GM12878 (cell line): ENCODE measurements around the gene MCAT. TPM values are rescaled to one million over a fixed set of nuclear protein-coding genes. Genes with fewer than 3 reads are reported as not detected.

ENCODE experiments used
- CHD4 ChIP-seq: fragments of 200-600 bp; sonication (generic); IDR thresholded peaks from 2 replicates; pipeline ENCODE4 v1.6.1; 2016; ENCODE audit warnings: mild to moderate bottlenecking
- CUX1 ChIP-seq: IDR thresholded peaks from 2 replicates; pipeline ENCODE4 v1.6.1; 2012; ENCODE audit warnings: improper control_type of control experiment, low read depth, low read length; ENCODE audit not compliant: insufficient replicate concordance
- E2F4 ChIP-seq: IDR thresholded peaks from 2 replicates; pipeline ENCODE4 v1.6.1; 2012; ENCODE audit warnings: low read depth, low read length, improper control_type of control experiment
- HDGF ChIP-seq: fragments of 450-650 bp; IDR thresholded peaks from 2 replicates; pipeline ENCODE4 v1.6.1; 2016; ENCODE audit warnings: antibody characterized with exemption
- IRF3 ChIP-seq: fragments of 450-650 bp; IDR thresholded peaks from 2 replicates; pipeline ENCODE4 v1.6.1; 2014; ENCODE audit warnings: mild to moderate bottlenecking
- MEF2A ChIP-seq: IDR thresholded peaks from 2 replicates; pipeline ENCODE4 v1.6.1; 2011; ENCODE audit warnings: low read depth, mild to moderate bottlenecking, low read length, moderate library complexity; ENCODE audit not compliant: insufficient read depth
- MTA3 ChIP-seq: IDR thresholded peaks from 2 replicates; pipeline ENCODE4 v1.6.1; 2012; ENCODE audit warnings: low read length, inconsistent platforms, borderline replicate concordance
- NFXL1 ChIP-seq: fragments of 450-650 bp; IDR thresholded peaks from 2 replicates; pipeline ENCODE4 v1.6.1; 2017; ENCODE audit warnings: antibody characterized with exemption, mild to moderate bottlenecking, borderline replicate concordance
- NR2C2 ChIP-seq: IDR thresholded peaks from 2 replicates; pipeline ENCODE4 v1.6.1; 2011; ENCODE audit warnings: borderline replicate concordance, low read depth; ENCODE audit not compliant: control insufficient read depth, insufficient read length
- PML ChIP-seq: IDR thresholded peaks from 2 replicates; pipeline ENCODE4 v1.6.1; 2012; ENCODE audit warnings: low read length, inconsistent platforms
- RBBP5 ChIP-seq: fragments of 200-600 bp; sonication (generic); conservative IDR thresholded peaks from 2 replicates; pipeline ENCODE4 v1.6.1; 2016
- SMARCA5 ChIP-seq: fragments of 450-650 bp; IDR thresholded peaks from 2 replicates; pipeline ENCODE4 v1.6.1; 2017; ENCODE audit warnings: mild to moderate bottlenecking
- SREBF1 ChIP-seq: IDR thresholded peaks from 2 replicates; pipeline ENCODE4 v1.6.1; 2012; ENCODE audit warnings: mild to moderate bottlenecking, low read length
- SRF ChIP-seq, 2 experiments: IDR thresholded peaks; 2 replicates each; pipeline ENCODE4 v1.6.1; 2011; ENCODE audit warnings: low read depth in 2 of 2, low read length in 2 of 2, mild to moderate bottlenecking in 1 of 2, moderate library complexity in 1 of 2
- ZNF217 ChIP-seq: fragments of 450-650 bp; IDR thresholded peaks from 2 replicates; pipeline ENCODE4 v1.6.1; 2017; ENCODE audit warnings: antibody characterized with exemption, mild to moderate bottlenecking
- ZNF687 ChIP-seq: fragments of 450-650 bp; IDR thresholded peaks from 2 replicates; pipeline ENCODE4 v1.6.1; 2017; ENCODE audit warnings: mild to moderate bottlenecking, moderate library complexity
- ZZZ3 ChIP-seq: IDR thresholded peaks from 2 replicates; pipeline ENCODE4 v1.6.1; 2011; ENCODE audit warnings: low read depth; ENCODE audit not compliant: control insufficient read depth, insufficient read length
- polyA plus RNA-seq, 11 experiments: library from polyadenylated mRNA; depleted of rRNA in 4 of 11; unstranded in 6 of 11; stranded (reverse) in 5 of 11; fragments of >200 nt; fragmentation: Nextera tagmentation in 4 of 11; fragmentation: Illumina TruSeq in 1 of 11; extraction: Ambion mirVana in 4 of 11; extraction: Trizol in 1 of 11; gene quantifications; 1 replicate in 1 of 11; 2 replicates in 10 of 11; pipeline versions ENCODE4 v1.2.1 to v1.2.3, GENCODE V29; 2011 to 2016; ENCODE audit warnings: inconsistent platforms in 2 of 11, missing spikeins in 2 of 11, low read depth in 1 of 11
- total RNA-seq, 4 experiments: library from RNA; depleted of rRNA in 3 of 4; stranded (reverse); fragments of >200 nt in 3 of 4; fragmentation: Illumina TruSeq in 1 of 4; extraction: Trizol in 1 of 4; gene quantifications; 2 replicates each; pipeline versions ENCODE4 v1.2.1 to v1.2.3, GENCODE V29; 2013 to 2021

The MCAT gene
- total and polyA plus RNA-seq, 10 of the 15 experiments (the other 5 are each of a cell fraction or from before 2014, with no cell fraction given): 3.6 to 29.1 (median 19.3) TPM

- TF ChIP-seq NFXL1 (no peak), CUX1 (no peak), HDGF (no peak), MTA3 (peak; percentile 22; the same call in 1 of the 2 replicates), MEF2A (no peak), ZNF217 (no peak; the same call in 1 of the 2 replicates), IRF3 (peak; percentile 56; the same call in 1 of the 2 replicates), PML (peak; percentile 80), NR2C2 (no peak), CHD4 (no peak), ZZZ3 (no peak), E2F4 (peak; percentile 37; the same call in 1 of the 2 replicates), RBBP5 (no peak), ZNF687 (peak; percentile 94), SMARCA5 (no peak; the same call in 1 of the 2 replicates), SRF (IDR thresholded peaks at IDR 0.05; ENCODE audit: low read depth in 2 of 2, low read length in 2 of 2) (no peak; a peak in 1 of 4 replicates), SREBF1 (no peak)
These were observed 44.2 kb upstream of the MCAT start (continued) for GRCh38 chr22:43187171-43188099.
